Nucleus accumbens (tissue), 56 donors: ENCODE results near the gene CLASRP.

Experiments used
- DNase-seq, 56 donors: peaks; one replicate each; lab custom pipeline; 2025; lab: John Stamatoyannopoulos, UW

Gene CLASRP

GRCh38 chr19:45059258-45059965 is 20.6 kb downstream of the CLASRP start:
- DNase-seq = peak in 51 of 56 donors; percentile 10 to 87 (median 58)

GRCh38 chr19:45061965-45062364 is 23.1 kb downstream of the CLASRP start:
- DNase-seq = no peak

GRCh38 chr19:45063851-45064801 is 25.3 kb downstream of the CLASRP start:
- DNase-seq = no peak

DNA sequence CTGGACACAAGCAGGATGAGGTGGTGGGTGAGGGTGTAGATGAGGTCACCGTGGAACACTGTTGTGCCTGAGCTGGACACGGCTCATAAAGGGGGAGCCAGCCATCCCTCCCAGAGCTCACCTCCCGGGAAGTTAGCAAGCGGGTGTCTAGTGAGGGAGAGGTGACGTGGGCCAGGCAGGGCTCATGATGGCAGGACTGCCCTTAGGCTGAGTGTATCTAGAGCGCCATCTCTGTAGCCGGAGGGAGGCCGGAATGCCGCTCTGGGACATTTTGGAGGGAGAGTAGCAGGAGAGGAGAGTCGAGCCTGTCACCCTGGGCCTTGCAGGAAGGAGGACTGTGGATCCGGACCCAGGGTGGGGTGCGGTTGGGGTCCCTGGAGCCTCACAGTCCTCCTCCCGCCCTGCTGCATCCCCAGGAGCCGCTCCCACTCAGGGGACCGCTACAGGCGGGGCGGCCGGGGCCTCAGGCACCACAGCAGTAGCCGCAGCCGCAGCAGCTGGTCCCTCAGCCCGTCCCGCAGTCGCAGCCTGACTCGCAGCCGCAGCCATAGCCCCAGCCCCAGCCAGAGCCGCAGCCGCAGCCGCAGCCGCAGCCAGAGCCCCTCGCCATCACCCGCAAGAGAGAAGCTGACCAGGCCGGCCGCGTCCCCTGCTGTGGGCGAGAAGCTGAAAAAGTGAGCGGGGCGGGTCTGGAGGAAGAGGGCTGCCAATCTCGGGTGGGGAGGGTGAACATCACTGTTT is 28.2 kb downstream of the CLASRP start:
- DNase-seq = no peak

GRCh38 chr19:45068041-45068440 is 29.2 kb downstream of the CLASRP start:
- DNase-seq = no peak

- DNase-seq = no peak
Observed at GRCh38 chr19:45069056-45069455, 30.2 kb downstream of the CLASRP start.

DNA sequence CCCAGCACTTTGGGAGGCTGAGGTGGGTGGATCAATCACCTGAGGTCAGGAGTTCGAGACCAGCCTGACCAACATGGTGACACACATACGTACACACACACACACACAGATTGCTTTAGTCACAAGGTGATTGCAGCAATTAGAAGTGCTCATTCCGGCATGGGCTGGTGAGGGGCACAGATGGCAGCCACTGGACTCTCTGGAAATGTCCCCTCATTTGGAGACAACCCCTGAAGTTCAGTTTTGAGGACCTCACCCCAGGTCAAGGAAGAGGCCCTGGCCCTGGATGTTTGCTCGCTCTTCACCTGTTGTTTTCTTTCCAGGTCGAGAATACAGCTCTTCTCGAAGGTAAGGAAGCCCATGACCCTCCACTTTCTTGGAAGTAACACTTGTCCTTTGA is 31.4 kb downstream of the CLASRP start:
- DNase-seq = no peak

GRCh38 chr19:45070861-45071544 is 32.2 kb downstream of the CLASRP start:
- DNase-seq = no peak

DNA sequence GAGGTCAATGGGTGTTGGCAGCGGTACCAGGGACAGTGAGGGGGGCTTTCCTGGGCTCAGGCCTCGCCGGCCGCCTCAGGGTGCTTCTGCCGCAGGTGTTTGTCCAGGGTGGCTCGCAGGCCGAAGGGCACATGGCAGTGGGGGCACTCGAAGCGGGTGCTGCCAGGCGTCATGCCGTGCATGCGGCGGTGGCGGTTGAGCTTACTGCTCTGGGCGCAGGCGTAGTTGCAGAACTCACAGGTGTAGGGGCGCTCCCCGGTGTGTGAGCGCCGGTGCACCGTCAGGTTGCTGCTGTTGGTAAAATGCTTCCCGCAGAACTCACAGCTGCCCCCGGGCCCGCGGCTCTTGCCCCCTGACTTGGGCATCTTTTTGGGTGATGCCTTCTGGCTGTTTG is 32.7 kb downstream of the CLASRP start:
- no peak for DNase-seq

GRCh38 chr19:45071969-45072790 is 33.3 kb downstream of the CLASRP start:
- no peak for DNase-seq

DNA sequence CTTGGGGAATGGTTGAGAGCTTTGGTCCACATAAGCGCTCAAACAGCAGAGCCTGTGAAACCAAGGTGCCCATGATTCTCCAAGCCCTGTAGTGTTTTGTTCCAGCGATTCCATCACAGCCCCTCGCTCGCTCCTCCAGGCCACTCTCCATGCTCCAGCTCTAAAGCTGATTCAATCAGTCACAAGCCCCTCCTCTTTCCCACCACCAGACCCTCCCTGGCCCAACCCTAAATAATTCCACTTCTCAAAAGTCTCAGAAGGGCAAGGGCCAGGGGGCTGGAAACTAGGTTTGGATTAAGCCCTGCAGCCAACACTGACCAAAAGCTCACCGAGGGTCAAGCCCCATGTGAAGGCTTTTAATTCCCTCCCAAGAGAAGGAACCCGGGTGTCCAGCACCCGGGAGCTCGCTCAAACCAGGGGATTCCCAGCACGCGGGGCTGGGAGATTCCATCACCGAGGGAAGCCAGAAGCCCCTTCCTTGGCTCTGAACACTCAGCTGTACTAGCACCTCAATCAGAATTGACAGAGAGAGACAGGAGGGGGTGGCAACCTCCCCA is 36.0 kb downstream of the CLASRP start:
- DNase-seq = no peak

DNA sequence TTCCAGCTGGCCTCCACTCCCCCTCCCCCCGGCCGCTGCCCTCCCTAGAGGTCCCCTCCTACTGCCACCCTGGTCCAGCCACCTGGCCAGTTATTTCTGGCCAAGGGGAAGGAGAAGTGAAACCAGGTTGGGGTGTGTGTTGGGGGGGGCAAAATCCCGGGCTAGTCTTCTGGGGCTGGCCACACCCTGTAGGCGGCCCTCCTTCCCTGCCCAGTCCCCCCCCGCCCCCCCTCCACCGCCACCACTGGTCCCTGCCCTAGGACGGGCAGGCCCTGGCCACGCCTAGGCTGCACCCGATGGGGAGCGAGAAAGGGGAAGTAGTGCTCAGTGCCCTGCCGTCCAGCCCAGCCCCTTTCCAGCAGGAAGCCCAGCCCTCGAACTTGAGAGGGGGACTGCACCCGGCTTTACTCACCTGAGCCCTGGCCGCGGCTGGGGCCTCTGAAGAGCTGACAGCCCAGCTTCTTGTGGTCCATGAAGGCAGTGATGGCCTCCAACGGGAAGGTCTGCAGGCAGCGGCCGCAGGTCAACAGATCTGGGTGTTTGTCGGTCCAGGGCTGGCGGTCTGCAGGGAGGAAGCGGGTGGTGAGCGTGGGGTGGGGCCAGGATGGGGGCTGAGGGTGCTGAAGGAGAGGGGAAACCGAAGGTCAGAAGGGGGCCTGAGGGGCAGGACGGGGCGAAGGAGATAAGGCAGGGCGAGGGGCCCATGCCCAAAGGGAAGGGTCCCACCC is 36.6 kb downstream of the CLASRP start:
- peak in 27 of 56 donors; percentile 1 to 42 (median 19) for DNase-seq

GRCh38 chr19:45076029-45076850 is 37.4 kb downstream of the CLASRP start, which contains the start of gene ZNF296:
TSS of gene ZNF296 (minus strand) at chr19:45076478. CDS start at chr19:45076373, 105 bp downstream.
- DNase-seq = peak in 12 of 56 donors; percentile 5 to 47 (median 12)

DNA sequence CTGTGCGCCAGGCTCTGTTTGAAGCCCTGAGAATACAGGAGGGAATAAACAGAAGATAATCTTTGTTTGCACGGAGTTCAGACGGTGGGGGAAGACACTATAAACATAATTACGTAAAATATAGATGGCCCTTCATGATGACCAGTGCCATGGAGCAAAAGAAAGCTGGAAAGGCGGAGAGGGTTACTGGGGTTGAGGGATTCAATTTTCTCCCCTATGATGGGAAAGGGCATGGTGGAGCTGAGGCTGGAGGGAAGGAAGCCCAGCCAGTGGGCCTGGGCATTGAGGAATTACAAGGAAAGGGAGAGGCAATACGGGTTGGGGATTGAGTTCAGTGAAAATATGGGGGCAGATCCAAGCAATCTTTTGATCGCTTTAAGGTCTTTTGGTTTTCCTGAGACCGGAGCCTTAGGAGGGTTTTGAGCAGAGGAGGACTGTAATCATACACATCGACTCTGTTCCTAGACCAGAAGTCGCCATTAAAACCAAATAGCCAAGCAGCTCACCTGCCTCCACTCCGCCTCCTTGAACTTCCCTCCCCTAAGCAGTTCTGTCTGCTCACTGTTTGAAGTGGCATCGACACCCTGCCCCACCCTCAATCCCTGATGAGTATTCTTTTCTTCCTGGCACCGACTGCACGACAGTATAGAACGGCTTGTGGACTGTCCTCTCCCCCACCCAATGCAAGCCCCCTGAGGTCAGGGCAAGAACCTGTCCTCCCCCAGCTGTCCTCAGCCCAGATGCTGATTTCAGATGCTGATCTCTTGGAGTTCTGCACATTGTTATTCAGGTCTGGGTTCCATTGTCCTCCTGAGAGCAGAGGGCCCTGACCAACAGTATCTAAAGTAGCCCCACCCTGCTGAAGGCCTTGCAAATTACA is 38.2 kb downstream of the CLASRP start:
- DNase-seq = no peak

GRCh38 chr19:45078390-45079062 is 39.7 kb downstream of the CLASRP start:
- no peak for DNase-seq
